HG03064 (cell line): ENCODE results near the gene NOP14.
A peak's percentile ranks its signal among the peaks of the same experiment; 100 is the strongest.
"Not testable (repeated sequence)": the region's sequence is repeated elsewhere in the genome, so short reads cannot be mapped to it uniquely, and the experiment has no call there.

ENCODE experiments used
- ATAC-seq: cut with Tn5 transposase; IDR thresholded peaks from one replicate; pipeline ENCODE4 v1.9.1; 2021; ENCODE audit warnings: low read depth; ENCODE audit not compliant: unreplicated experiment

The NOP14 gene

DNA sequence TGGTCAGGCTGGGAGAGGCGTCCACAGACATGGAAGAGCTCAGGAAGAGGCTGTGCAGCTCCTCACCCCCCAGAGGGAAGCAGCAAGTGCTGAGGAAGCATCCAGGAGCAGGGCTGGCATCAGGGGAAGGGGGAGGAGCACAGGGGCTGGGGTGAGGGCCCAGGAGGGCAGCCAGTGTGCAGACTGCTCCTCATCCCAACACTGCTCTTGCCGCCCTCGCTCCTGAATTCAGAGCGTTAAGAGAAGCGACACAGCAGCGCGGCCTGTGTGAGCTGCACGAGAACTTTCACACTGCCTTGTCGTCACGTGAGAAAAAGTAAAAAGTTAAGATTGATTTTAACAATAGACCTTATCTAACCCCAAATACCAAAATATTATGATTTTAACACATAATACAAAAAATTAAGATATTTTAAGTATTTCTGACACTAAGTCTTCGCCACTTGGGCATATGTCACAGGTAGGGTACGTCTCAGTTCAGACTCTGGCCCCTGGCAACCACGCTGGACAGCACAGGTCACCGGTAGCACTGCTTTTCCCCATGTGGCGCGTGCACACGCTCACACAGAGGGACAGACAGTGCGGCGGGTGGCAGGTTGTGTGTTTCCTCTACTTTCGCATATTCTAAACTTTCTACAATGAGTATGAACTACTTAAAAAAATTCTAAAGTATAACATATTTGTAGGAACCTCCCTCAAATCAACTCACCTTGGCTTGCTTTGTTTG, 19.7 kb downstream of the NOP14 start:
- ATAC-seq: no peak

DNA sequence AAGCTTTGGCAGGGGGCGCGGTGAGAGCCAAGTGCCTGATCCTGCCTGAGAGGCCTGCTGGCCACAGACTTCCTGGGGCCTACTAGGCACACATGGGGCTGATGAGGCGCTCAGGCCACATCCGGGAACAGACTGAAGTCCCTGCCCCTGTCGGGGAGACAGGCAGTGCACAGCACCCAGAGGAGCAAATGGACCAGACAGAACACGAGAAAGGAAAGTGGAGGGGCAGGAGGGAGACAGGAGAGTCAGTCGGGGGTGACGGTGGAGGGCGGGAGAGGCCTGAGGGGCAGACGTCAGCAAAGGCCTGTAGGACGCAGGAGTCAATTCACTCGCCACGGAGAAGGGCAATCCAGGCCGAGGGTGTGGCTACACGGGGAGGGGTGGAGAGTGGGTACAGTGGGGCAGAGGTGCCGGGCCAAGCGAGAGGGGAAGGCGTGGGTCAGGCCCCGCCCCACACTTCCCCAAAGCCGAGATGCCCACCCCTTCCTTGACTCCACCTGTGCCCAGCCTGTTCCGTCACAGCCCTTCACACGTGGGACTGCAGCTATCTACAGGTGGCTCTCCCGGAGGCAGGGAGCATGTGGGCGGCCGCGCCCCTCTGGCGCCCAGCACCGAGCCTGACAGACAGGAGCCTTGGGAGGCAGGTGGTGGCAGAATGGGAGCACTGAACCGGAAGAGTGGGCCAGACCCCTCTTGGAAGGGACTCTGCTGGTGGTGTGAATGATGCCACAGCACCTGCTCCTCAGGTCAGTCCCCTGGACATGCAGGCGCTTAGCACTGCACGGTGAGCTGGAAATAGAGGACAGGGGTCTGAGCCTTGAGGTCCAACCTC, 20.5 kb downstream of the NOP14 start:
- ATAC-seq: no peak

DNA sequence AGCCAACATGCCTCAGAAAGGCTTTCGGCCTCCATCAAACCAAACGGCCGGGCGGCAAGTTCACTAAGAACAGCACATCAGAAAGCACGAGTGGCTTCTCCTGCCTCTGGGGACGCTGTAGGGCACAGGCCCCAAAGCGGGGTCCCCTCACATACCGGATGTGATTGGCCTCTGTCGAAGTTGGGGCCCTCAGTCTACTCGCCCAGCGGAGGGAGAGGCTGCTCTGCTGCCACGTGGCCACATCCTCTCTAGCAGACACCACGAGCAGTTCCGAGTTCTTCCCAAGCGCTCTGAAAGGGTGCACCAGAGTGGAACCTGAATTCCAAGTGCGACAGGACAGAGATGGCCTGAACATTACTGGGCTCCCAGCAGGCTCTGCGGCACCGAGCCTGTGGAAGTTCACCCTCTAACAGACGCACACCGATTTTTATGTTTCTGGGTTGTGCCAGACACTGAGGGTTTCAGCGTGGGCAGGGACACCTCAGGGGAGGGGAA, 21.1 kb downstream of the NOP14 start:
- ATAC-seq: no peak

DNA sequence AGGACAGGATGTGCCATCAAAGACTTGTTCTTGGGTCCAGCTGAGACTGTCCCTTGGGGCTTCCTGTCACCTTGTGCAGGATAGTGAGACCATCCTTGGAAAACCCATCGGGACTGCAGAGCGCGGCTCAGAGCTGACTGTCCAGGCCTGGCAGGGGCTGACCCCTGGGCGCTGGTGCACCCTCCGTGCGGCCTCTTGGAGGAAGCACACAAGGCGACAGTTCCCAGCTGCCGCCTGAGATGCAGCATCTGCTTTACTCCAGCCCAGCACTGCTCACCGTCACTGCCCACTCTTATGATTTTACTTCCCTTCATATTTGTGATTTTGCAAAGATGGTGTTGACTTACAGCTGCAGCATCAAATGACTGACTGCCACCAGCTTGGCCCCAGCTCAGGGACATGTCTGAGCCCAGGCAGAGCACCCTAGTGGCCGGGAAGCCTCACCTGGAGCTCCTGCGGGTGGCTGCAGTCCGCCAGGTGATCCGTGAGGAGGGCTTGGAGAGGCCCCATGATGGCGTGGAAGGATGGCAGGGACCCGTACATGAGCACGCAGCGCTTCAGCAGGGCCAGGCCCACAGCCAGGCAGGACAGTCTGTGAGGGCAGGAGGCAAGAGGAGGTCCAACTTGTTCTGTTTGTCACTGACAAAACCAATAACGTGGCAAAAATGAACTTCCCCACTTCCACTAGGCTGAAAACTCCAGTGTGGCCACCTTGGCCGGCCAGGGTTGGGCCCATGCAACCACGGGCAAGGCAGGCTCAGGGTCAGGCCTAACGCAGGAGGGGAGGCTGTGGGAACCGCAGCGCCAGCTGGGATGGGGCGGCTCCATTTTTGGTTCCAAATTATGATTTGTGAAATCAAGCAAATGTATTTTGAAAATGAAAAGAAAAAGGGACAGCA, 21.8 kb downstream of the NOP14 start:
- no peak for ATAC-seq

DNA sequence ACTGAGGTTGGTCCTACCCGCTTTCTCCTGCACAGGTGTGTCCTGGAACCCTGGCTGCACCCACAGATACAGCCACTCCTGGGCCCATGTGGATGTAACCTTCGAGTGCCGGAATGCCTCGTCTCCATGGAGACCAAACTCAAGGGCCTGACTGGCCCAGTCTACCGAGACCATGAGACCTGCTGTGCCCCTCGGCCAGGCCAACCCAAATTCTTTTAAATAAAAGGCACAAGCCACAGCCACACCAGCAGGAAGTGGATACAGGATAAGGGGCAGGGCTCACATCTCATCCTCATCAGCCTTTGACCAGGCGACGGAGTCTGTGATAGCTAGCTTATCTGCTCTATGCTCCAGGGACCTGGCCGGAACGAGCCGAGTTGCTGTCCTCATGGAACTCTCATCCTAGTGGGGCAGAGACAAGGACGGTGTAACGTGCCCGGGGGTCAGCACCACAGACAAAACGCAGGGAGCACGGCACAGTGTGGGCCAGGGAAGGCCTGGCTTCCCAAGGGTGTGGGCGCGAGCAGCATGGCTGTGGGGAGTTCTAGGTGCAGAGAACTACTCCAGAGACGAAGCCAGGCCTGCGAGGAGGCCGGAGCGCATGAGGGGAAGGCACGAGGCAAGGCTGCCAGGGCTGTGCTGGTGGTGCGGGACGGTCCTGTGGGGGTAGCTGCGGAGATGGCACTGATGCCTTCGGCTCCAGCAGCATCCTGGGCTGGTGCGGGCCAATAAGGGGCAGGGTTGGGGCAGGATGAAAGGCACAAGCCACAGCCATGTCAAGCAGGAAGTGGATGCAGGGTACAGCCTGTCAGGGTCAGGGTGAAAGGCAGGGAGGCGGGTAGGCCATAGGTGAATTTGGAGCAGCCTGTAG, 22.7 kb downstream of the NOP14 start:
- ATAC-seq: no peak

DNA sequence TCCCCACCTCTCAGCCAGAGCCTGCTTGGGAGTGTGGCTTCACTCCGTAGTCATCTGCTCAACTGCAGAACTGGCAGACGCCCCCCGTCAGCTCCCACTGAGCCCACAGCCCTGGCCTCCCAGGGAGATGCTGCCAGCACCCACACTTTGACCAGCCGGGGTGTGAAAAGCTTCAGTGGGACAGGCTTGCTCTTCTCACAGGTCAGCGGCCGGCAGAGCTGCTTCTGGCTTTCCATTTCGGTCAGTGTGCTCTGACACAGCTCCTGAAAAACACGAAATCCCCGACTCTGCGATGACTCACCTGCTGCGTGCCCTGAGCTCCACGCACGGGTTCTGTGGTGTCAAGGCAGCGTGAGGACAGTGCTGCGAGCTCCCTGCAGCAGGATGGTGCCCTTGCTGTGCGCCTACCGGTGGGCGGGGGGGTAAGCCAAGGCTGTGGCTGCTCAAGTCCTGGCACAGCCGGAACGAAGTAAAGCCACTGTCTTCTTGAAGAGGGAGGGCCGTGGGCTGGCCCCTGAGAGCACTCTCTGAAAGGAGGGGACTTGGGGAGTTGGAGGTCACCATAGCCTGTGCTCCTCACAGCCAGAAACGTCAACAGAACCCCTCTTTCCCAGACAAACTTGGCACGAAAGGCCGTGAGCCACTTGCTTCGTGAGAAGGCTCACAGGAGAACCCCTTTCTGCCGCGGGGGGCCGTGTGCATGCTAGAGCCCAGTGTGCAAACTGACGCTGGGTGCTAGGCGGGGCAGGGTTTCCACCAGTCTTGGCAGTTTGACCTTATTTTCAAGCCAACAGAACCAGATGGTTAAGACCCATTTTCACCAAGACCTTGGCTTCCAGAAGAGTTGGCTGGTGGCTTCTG, 23.6 kb downstream of the NOP14 start:
- ATAC-seq: no peak

DNA sequence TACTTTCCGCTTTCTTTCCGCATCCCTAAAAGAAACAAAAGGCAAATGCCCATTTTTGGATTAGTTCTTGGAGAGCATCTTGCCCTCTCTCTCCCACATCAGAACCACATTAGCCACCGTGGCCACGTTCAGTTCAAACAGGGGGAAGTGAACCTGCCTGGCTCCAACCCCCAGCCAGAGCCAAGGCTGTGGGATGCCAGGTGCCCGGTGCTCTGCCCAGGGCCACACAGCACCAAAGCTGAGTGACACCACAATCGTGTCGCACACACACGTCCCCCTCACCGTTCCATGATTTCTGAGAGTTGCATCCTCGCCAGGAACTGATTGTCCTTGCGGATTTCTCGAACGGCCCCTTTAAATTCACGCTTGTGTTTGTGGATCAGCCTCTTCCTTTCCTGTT, 24.3 kb downstream of the NOP14 start:
- no peak for ATAC-seq

DNA sequence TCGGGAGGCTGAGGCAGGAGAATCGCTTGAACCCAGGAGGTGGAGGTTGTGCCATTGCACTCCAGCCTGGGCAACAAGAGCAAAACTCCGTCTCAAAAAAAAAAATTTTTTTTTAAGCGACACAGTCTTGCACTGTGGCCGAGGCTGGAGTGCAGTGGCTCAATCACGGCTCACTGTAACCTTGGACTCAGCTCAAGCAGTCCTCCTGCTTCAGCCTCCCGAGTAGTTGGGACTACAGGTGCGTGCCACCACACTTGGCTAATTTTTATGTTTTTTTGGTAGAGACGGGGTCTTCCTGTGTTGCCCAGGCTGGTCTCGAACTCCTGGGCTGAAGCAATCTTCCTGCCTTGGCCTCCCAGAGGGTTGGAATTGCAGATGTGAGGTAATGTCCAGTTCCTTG, 24.8 kb downstream of the NOP14 start:
- ATAC-seq: not testable (repeated sequence)

DNA sequence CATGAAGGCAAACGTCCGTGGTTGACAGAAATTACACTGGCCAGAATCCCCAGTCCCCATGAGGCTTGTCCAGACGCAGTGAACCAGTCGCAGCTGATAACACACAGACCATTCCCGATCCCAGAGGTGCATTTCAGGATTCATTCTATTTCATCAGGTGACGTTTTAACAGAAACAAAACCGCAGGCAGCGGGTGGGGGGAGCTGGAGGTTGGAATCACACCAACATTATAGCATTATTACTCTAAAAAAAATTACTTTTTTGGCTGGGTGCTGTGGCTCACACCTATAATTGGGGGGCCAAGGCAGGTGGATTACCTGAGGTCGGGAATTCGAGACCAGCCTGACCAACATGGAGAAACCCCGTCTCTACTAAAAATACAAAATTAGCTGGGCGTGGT, 25.2 kb downstream of the NOP14 start:
- no peak for ATAC-seq

DNA sequence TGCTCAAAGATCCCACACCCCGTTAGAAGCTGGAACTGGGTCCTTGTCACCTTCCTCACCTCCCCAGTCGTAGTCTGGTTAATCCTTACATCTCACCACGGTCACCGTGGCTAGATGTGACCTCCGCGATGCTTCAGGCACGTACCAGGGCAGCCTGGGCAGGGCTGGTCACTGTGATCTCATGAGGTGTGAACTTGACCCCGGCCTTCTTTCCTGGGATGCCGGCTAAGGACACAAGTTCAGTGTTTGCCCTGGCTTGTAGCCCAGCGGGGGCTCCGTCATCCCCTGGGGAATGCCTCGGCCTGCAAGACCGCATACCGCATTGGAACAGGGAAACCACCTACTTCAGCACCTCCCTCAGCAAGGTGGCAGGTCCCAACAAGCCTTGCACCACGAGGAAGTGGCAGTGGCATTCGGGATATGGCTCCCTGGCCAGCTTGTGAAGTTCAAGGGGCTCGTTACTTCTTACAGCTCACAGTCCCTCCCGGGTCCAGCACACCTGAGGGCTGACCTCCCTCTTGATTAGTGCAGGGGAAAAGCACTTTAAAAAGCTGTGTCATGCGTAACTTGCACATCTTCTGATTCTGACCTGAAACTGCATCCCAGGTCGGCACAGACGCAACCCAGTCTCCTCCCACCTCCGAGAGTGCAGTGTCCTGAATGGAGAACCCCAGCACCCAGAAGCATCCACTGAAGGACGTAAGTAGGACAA, 25.9 kb downstream of the NOP14 start:
- no peak for ATAC-seq

DNA sequence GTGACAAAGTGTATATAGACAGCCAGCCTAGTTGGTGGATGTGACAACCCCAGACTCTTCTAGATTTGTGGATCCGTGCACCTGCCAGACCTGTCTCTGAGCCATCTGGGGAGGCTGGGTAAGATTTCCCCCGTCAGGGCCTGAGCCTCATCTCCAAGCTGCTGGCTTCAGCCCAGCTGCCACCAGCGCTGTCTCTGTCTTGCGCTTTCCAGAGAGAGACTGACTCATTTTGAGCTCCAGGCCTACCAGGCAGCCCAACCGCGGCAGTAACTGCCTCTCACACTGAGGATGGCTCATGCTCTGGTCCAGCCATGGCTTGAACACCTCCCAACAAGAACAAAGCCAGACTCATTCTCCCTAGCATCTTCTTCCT, 26.4 kb downstream of the NOP14 start:
- ATAC-seq: no peak

DNA sequence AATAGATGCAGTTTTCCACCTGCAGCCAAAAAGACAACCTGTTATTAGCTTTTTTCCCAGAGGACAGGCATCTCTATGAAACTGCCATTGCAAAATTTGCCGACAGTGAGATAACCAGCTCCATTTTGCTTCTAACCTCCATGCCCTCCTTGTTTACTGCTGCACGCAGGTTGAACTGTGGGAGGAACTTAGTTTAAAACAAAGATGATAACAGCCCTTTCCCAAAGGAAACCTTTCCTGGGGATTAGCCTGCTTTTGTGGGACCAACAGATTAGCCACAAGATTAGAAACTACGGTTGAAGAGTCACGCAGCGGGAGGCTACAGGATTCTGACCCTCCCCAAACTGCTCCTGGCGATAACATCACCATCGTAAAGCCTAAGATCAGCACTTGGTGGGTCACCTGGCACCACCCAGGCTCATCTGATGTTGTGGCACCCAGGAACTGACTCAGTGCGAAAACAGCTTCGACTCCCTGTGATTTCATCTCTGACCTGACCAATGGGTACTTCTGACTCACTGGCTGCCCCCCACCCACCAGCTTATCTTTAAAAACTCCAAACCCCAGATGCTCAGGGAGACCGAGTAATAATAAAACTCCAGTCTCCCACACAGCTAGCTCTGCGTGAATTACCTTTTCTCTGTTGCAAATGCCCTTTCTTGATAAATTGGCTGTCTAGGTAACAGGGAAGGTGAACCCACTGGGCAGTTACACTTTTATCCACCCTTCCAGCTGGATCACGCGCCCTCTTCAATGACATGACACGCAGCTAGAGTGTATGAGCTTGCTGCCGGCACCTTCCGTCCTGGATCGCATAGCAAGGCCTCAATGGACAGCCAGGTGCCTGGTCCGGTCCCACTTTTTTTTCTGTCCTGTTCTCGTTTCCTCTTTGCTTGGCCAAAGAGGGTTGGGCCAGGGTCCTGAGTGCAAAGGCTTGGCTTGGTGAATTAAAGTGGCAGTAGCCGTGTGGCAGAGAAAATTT, 27.2 kb downstream of the NOP14 start:
- no peak for ATAC-seq

DNA sequence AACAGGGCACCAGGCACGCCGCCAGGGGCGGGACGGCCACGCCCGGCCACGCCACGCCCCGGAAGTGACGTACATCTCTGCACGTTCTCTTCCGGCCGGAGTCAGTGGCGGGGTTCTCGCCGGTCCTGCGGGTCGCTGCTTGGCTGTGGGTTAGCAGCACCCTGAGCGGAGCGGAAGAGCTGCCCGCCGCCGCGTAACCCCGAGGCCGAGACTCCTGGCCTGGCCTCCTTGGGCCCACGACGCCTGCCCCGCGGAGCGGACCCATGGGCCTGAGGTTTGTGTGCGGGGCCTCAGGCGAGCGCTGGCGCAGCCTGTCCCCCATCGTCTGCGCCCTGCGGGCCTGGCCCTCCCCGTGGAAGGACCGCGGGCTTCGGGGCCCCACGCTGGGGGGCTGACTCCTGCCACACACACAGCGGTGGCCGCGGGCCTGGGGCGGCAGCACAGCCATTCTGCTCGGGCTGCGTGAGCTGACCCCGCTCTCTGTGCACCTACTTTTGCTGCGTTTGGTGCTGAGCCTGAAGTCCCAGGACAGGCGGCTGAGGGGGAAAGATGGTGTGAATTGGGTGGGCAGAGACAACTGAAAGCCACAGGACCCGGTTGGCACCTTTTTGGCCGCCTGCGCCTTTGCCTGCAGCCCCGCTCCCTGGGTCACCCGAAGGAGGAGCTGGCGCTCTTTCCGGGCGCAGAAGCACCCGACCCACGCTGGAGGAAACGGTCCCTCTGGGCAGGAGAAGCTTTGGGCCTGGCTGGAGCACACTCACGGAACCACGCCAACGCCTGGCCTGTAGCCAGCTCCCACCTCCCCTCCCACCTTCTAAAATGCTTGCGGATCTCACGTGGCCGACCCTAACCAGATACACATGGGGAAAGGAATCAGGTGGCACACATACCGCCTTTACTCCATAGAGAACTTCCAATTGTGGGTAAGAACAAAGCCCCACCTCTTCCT, 28.1 kb downstream of the NOP14 start:
- peak; percentile 32 for ATAC-seq

DNA sequence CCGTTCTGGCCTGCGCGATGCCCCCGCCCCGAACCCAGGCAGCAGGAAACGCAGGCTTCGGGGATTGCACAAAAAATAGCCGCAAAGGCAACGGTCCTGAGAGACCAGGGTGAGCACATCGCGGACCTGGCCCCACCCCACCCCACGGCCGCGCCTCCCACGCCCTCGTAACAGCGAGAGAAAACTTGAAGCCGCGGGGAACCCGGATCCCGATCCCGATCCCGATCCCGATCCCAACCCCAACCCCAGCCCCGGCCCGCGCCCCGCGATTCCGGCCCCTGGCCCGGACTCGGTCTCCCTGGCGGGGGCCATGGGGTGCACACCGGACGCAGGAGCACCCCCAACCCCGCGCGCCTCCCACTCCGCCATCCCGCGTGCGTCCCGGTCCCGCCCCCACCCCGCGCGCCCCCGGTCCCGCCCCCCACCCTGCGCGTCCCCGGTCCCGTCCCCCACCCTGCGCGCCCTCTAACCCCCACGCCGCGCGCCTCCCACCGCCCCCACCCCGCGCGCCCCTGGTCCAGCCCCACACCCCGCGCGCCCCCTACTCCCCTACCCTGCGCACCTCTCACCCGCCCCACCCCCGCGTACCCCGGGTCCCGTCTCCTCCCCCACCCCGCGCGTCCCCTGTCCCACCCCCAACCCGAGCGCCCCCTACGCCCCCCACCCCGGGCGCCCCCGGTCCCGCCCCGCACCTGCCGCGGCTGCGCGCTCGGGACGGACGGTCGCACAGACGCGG, 29.0 kb downstream of the NOP14 start:
- ATAC-seq: no peak

DNA sequence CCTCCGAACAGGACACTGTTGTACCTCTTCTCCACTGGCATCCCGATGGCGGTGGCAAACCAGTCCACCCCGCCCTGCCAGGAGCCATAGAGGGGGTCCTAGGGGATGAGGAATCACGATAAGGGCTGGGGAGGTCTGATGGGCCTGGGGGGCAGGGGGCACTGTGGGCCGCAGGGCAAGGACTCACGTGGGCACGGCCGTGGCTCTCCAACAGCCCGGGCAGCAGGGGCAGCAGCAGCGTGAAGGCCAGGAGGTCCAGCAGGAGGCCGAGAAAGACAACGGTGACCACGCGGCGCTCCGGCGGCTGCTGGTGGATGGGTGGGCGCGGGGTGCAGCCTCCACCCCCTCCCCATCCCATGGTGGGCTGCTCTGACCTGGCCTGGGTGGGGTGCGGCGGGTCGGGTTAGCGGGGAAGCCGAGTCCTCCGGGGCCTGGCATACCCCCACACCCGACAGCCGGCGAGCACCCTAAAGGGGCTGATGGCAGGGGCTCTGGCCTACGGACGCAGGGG, 29.6 kb downstream of the NOP14 start:
- no peak for ATAC-seq
